Thoracic aorta (tissue), 2 donors: ENCODE results near the gene SMAGP. TPM values are rescaled to one million over a fixed set of nuclear protein-coding genes. Genes with fewer than 3 reads are reported as not detected.
"Not testable (repeated sequence)": the region's sequence is repeated elsewhere in the genome, so short reads cannot be mapped to it uniquely, and the experiment has no call there.

ENCODE experiments used
- ATAC-seq: fragments of 150-250 bp; one replicate; pipeline ENCODE4 v1.8.0; 2017; ENCODE audit warnings: low read depth; ENCODE audit not compliant: insufficient number of reproducible peaks, low FRiP score
- DNase-seq: peaks from one replicate; pipeline ENCODE4 v3.0.0-alpha.2; 2020; ENCODE audit warnings: low spot score
- H3K27ac ChIP-seq, 2 donors: fragments of 200-600 bp; sonication (generic); 1 replicate in 1 of 2; 2 replicates in 1 of 2; pipeline ENCODE4 v1.5.1; 2016; ENCODE audit warnings: mild to moderate bottlenecking in 2 of 2, moderate library complexity in 2 of 2
- H3K27me3 ChIP-seq: fragments of 200-600 bp; sonication (generic); replicated peaks from 2 replicates; pipeline ENCODE4 v1.6.0; 2016; ENCODE audit warnings: mild to moderate bottlenecking; ENCODE audit not compliant: insufficient read depth
- H3K36me3 ChIP-seq: fragments of 200-600 bp; sonication (generic); one replicate; pipeline ENCODE4 v1.5.1; 2016
- H3K4me1 ChIP-seq, 2 donors: fragments of 200-600 bp; sonication (generic); 1 replicate in 1 of 2; 2 replicates in 1 of 2; pipeline versions ENCODE4 v1.5.1 to v1.6.0; 2016; ENCODE audit warnings: low read depth in 2 of 2, mild to moderate bottlenecking in 1 of 2; ENCODE audit not compliant: control insufficient read depth in 1 of 2
- H3K4me3 ChIP-seq: fragments of 200-600 bp; sonication (generic); 2 replicates; pipeline ENCODE4 v1.5.1; 2016; ENCODE audit warnings: mild to moderate bottlenecking
- H3K9me3 ChIP-seq: fragments of 200-600 bp; sonication (generic); 2 replicates; pipeline ENCODE4 v1.5.1; 2016
- total RNA-seq, 2 donors: library from RNA; depleted of rRNA; stranded (reverse); fragments of >200 nt; gene quantifications; one replicate each; pipeline versions ENCODE4 v1.1.0 to v1.2.3, GENCODE V29; 2016
- TF ChIP-seq, protein P1 (sequence below): fragments of 200-600 bp; sonication (generic); IDR thresholded peaks from one replicate; pipeline ENCODE4 v1.5.1; 2019; ENCODE audit warnings: antibody characterized with exemption

Gene SMAGP
- total RNA-seq, 2 donors from 2014 or later = 7.6 to 7.8 TPM

DNA sequence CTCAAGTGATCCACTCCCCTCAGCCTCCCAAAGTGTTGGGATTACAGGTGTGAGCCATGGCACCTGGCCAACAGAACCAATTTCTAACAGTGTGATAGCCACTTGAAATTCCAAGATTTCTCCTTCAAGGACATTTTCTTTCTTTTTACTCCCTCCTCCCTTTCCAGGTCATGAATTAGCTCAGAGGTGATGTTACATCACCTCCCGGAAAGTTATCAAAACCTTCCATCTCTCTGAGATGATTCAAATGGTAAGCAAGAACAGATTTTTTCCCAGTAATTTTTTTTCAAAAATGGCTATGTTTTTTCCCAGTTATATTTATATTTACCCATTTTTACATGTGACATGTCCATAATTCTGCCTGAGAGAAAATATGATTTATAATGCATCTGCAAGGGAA lies 15.6 kb upstream of the SMAGP start:
- TF ChIP-seq, protein P1, sequence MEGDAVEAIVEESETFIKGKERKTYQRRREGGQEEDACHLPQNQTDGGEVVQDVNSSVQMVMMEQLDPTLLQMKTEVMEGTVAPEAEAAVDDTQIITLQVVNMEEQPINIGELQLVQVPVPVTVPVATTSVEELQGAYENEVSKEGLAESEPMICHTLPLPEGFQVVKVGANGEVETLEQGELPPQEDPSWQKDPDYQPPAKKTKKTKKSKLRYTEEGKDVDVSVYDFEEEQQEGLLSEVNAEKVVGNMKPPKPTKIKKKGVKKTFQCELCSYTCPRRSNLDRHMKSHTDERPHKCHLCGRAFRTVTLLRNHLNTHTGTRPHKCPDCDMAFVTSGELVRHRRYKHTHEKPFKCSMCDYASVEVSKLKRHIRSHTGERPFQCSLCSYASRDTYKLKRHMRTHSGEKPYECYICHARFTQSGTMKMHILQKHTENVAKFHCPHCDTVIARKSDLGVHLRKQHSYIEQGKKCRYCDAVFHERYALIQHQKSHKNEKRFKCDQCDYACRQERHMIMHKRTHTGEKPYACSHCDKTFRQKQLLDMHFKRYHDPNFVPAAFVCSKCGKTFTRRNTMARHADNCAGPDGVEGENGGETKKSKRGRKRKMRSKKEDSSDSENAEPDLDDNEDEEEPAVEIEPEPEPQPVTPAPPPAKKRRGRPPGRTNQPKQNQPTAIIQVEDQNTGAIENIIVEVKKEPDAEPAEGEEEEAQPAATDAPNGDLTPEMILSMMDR = no peak
- ATAC-seq = no peak
- no peaks in the 10 kb centered on the region for H3K4me1 ChIP-seq
- DNase-seq = no peak
- no peaks in the 10 kb centered on the region for H3K9me3 ChIP-seq
- H3K27ac ChIP-seq = no peak overlapping the region
- H3K36me3 ChIP-seq = no peaks in the 10 kb centered on the region
- H3K4me3 ChIP-seq = no peak overlapping the region
- H3K27me3 ChIP-seq = no peaks in the 10 kb centered on the region

DNA sequence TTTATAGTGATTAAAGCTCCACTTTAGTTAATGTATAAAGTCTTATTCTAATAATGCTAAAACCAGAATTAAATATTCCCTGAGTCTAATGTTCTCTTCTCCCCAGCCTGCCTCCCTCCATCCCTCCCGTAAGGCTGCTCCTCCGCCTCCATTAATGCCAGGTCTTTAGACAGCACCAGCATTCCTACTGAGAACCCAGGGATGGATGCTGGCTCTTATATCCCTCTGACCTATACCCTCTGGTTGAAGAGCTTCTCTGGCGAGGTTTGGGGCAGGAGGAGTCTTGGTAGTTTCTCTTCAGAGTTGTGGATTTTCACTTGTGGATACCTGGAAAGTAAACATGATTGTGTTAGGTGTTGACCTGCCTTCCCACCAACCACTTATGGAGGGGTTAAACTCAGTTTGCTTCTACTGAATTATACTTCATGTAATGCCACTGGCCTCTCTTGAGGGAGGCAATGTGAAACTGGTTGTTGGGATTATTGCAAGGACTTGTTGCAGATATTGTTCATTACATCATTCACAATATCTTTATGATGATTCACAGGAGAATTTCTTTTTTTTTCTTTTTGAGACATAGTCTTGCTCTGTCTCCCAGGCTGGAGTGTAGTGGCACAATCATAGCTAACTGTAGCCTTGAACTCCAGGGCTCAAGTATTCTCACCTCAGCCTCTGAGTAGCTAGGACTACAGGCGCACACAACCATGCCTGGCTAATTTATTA lies 11.1 kb upstream of the SMAGP start:
- ATAC-seq = no peak
- TF ChIP-seq, protein P1 = no peak
- no peaks in the 10 kb centered on the region for H3K27me3 ChIP-seq
- no peaks in the 10 kb centered on the region for H3K4me1 ChIP-seq
- no peak overlapping the region for H3K27ac ChIP-seq
- DNase-seq = no peak
- no peak overlapping the region for H3K4me3 ChIP-seq
- H3K36me3 ChIP-seq = no peaks in the 10 kb centered on the region
- no peaks in the 10 kb centered on the region for H3K9me3 ChIP-seq

DNA sequence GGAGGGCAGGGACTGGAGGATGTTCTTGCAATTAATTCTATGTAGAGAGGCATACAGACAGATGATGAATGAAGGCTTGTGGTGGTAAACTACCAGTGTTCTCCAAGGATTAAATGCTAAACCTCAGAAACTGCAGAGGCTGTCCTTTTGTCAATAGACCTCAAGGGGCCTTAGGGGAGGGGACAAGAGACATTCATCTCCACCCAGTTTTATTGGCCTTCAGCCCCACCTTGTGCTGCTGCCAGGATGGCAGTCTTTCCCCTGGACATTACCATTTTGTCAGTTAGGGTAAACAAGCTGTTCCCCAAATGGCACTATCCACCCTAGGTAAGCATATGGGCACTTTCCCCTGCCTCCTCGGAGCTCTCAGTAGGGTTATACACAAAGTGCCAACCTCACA lies 4.9 kb upstream of the SMAGP start:
- Histone ChIP-seq H3K36me3 (no peaks in the 10 kb centered on the region), H3K4me1 (peaks cover 0 to 7% of the 10 kb centered on the region in 2 donors), H3K9me3 (no peaks in the 10 kb centered on the region), H3K27me3 (no peaks in the 10 kb centered on the region), H3K4me3 (no peak overlapping the region), H3K27ac (no peak overlapping the region)
- TF ChIP-seq, protein P1 = no peak
- no peak for DNase-seq
- no peak for ATAC-seq

DNA sequence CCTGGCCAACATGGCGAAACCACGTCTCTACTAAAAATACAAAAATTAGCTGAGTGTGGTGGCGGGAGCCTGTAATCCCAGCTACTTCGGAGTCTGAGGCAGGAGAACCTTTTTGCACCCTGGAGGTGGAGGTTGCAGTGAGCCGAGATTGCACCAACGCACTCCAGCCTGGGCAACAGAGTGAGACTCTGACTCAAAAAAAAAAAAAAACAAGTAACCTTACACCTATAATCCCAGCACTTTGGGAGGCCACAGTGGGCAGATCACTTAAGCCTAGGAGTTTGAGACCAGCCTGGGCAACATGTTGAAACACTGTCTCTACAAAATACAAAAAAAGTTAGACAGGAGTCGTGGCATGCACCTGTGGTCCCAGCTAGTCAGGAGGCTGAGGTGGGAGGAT lies 2.6 kb upstream of the SMAGP start:
- DNase-seq, ATAC-seq, H3K27me3 ChIP-seq, H3K4me3 ChIP-seq, H3K36me3 ChIP-seq, H3K9me3 ChIP-seq, H3K4me1 ChIP-seq, H3K27ac ChIP-seq: not testable (repeated sequence)

DNA sequence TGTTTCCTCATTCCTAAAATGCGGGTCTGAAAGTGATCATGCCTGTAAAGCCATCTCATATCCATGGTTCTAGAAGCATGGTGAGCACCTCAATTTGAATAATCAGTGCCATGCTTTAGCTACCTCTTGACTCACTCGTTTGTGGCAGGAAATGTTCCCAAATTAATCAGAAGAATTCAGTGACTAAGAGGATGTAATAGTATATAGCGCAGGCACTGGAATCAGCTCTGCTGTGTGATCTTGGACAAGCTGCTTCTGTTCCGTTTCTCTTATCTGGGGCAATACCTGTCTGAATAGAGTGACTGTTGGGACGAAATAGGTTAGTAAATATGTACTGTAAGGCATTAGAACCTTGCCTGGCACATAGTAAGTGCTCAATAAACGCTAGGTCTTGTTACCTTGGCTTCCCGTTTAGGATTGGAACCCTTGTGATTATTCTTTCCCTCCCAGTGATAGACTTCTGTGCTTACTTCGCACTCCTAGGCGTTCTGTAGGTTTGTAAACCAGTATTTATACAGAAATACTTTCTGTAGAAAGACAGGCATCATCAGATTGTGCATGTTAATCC lies 820 bp upstream of the SMAGP start:
- Histone ChIP-seq H3K9me3 (no peaks in the 10 kb centered on the region), H3K4me1 (peaks cover 0 to 7% of the 10 kb centered on the region in 2 donors), H3K36me3 (no peaks in the 10 kb centered on the region), H3K4me3 (peak overlapping the region; percentile 83), H3K27ac (no peak overlapping the region), H3K27me3 (no peaks in the 10 kb centered on the region)
- TF ChIP-seq, protein P1 = no peak
- ATAC-seq (no peak), DNase-seq (no peak)
